Subcutaneous adipose tissue (tissue), 4 donors: ENCODE data around the gene CDH15. TPM values are rescaled to one million over a fixed set of nuclear protein-coding genes. Genes with fewer than 3 reads are reported as not detected.

Experiments
- CTCF ChIP-seq: fragments of 450-650 bp; IDR thresholded peaks from one replicate; pipeline ENCODE4 v1.5.1; 2016; ENCODE audit warnings: low read depth, mild to moderate bottlenecking, control low read depth, antibody characterized with exemption, moderate library complexity
- total RNA-seq, 4 donors: library from RNA; depleted of rRNA; stranded (reverse); fragments of >200 nt; gene quantifications; one replicate each; pipeline ENCODE4 v1.1.0, GENCODE V29; 2016

CDH15 gene
- total RNA-seq, 4 donors from 2014 or later = not detected

- no peak for TF ChIP-seq CTCF
Observed at GRCh38 chr16:89137666-89138512, 33.7 kb upstream of the CDH15 start.

GRCh38 chr16:89138513-89138795 lies 33.1 kb upstream of the CDH15 start:
- no peak for TF ChIP-seq CTCF

GRCh38 chr16:89138843-89139520 lies 32.6 kb upstream of the CDH15 start:
- no peak for TF ChIP-seq CTCF

GRCh38 chr16:89139907-89140361 lies 31.6 kb upstream of the CDH15 start:
- TF ChIP-seq CTCF = no peak

- TF ChIP-seq CTCF = no peak
Observed at GRCh38 chr16:89140401-89140800, 31.1 kb upstream of the CDH15 start.

GRCh38 chr16:89140981-89141883 lies 30.3 kb upstream of the CDH15 start:
- TF ChIP-seq CTCF = no peak

- no peak for TF ChIP-seq CTCF
Observed at GRCh38 chr16:89141884-89142267, 29.7 kb upstream of the CDH15 start.
